Omental fat pad (tissue), 4 donors: ENCODE results near the gene SLC9A1. TPM values are rescaled to one million over a fixed set of nuclear protein-coding genes. Genes with fewer than 3 reads are reported as not detected.

Experiments
- ATAC-seq: fragments of 150-250 bp; one replicate; pipeline ENCODE4 v1.9.1; 2016; ENCODE audit warnings: mild to moderate bottlenecking, moderate library complexity; ENCODE audit not compliant: low FRiP score
- DNase-seq: peaks from one replicate; pipeline ENCODE4 v3.0.0-alpha.2; 2019; ENCODE audit warnings: low spot score
- total RNA-seq, 4 donors: library from RNA; depleted of rRNA; stranded (reverse); fragments of >200 nt; gene quantifications; one replicate each; pipeline ENCODE4 v1.1.0, GENCODE V29; 2016
- TF ChIP-seq, protein P1 (sequence below), 3 donors: fragments of 450-650 bp; IDR thresholded peaks; one replicate each; pipeline ENCODE4 v1.5.1; 2016 to 2017; ENCODE audit warnings: antibody characterized with exemption in 3 of 3, mild to moderate bottlenecking in 3 of 3, moderate library complexity in 2 of 3

Gene SLC9A1
- total RNA-seq, 4 donors from 2014 or later = 6.1 to 12.0 (median 10.0) TPM

GRCh38 chr1:27161594-27161993 lies 6.7 kb upstream of the SLC9A1 start:
- no peak for ATAC-seq
- TF ChIP-seq, protein P1, sequence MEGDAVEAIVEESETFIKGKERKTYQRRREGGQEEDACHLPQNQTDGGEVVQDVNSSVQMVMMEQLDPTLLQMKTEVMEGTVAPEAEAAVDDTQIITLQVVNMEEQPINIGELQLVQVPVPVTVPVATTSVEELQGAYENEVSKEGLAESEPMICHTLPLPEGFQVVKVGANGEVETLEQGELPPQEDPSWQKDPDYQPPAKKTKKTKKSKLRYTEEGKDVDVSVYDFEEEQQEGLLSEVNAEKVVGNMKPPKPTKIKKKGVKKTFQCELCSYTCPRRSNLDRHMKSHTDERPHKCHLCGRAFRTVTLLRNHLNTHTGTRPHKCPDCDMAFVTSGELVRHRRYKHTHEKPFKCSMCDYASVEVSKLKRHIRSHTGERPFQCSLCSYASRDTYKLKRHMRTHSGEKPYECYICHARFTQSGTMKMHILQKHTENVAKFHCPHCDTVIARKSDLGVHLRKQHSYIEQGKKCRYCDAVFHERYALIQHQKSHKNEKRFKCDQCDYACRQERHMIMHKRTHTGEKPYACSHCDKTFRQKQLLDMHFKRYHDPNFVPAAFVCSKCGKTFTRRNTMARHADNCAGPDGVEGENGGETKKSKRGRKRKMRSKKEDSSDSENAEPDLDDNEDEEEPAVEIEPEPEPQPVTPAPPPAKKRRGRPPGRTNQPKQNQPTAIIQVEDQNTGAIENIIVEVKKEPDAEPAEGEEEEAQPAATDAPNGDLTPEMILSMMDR (IDR thresholded peaks at IDR 0.05) = no peak

GRCh38 chr1:27157194-27157593 lies 2.3 kb upstream of the SLC9A1 start:
- ATAC-seq (no peak), DNase-seq (no peak)
- TF ChIP-seq, protein P1 (IDR thresholded peaks at IDR 0.05) = no peak

More at GRCh38 chr1:27161594-27161993, 6.7 kb upstream of the SLC9A1 start:
- no peak for DNase-seq

DNA sequence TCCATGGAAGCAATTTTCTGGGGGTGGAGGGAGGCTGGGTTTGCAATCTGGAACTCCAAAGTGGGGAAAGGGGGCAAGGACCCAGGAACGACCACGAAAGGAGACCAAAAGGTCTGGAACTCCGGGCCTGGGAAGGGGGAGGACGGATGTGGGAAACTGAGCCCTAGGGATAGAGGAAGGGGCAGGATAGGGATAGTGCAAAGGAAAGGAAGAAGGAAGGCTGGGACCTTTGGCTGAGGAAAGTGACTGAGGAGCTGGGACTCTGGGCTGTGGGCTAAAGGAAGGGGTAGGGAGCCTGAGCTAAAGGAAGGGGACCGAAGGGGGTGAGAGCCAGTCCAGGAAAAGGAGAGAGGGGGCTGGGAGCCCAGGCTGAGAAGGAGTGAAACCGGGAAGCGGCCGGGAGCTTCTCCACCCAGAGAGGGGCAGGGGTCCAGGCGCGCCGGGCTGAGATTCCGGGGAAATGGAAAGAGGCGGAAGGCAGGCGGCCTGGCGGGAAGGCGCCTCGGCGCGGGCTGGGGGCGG lies 395 bp downstream of the SLC9A1 start:
- DNase-seq (no peak), ATAC-seq (peak; percentile 2)
- TF ChIP-seq, protein P1 (IDR thresholded peaks at IDR 0.05) = no peak

DNA sequence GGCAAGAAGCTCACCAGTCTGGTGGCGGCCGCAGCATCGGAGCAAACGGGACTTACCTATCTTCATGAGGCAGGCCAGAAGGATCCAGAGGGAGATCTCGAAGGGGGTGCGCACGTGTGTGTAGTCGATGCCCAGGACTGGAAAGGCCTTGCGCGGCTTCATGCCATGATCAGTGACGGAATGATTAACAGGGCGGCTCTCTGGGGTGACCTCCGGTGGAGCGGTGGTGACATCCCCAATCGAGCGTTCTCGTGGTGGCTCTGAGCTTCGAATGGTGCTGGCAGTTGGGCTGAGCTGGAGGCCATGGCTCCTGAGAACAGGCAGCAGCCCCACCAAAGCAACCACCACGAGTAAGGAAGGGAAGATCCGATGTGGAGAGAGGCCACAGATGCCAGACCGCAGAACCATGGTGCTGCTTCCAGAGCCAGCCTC lies 982 bp downstream of the SLC9A1 start:
- no peak for ATAC-seq
- no peak for DNase-seq
- TF ChIP-seq, protein P1 (IDR thresholded peaks at IDR 0.05) = no peak

GRCh38 chr1:27153549-27153886 lies 1.4 kb downstream of the SLC9A1 start:
- DNase-seq (no peak), ATAC-seq (no peak)
- TF ChIP-seq, protein P1 (IDR thresholded peaks at IDR 0.05) = no peak

DNA sequence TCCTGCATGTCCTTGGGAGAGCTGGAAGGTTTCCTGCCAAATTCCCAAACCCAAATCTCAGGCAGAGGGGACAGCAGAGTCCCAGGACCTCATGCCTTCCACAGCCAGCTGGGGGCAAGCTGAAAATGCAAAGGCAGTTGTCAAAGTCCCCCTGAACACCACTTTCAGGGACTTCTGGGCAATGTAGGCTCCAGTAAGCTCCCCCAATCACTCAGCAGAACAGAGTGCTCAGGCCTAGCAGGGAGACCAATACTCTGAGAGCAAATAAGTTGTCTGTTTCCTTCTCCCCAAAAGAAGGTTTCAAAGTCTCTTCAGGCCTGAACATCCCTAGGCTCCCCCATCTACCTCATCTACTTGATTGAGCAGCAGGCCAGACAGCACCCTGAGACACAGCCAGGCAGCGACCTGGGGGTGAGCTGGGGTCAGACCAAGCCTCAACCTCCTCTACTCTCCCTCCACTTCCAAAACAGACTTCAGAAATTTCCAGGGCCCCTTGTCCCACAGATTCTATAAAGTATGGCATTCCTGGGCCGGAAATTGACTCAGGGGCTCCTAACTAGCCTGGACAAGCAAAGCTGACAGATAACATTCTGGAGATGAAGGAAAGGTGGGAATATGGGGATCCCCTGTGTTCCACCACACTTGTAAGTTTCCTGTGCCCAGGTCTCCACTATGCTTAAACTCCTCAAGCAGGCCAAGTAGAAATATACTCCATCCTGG lies 1.9 kb downstream of the SLC9A1 start:
- TF ChIP-seq, protein P1 (IDR thresholded peaks at IDR 0.05) = no peak
- DNase-seq (no peak), ATAC-seq (no peak)
